ENCODE results near the gene SLC28A1.

Gene SLC28A1

GRCh38 chr15:84953726-84954125, 69.3 kb downstream of the SLC28A1 start:
- TF ChIP-seq CTCF (conservative IDR thresholded peaks at IDR 0.05; ENCODE audit: low read depth, low read length) = no peak
- no peak for DNase-seq (ENCODE audit: low read depth)
- H3K4me3 ChIP-seq (ENCODE audit: low read depth, low read length) = no peak overlapping the region

- TF ChIP-seq CTCF (conservative IDR thresholded peaks at IDR 0.05; ENCODE audit: low read depth, low read length) = peak; percentile 99
- peak overlapping the region; percentile 53 for H3K4me3 ChIP-seq (ENCODE audit: low read depth, low read length)
- peak; percentile 87 for DNase-seq (ENCODE audit: low read depth)
Measured at GRCh38 chr15:84955089-84955848, 70.8 kb downstream of the SLC28A1 start.

GRCh38 chr15:84956199-84956598, 71.7 kb downstream of the SLC28A1 start:
- TF ChIP-seq CTCF (conservative IDR thresholded peaks at IDR 0.05; ENCODE audit: low read depth, low read length) = no peak
- H3K4me3 ChIP-seq (ENCODE audit: low read depth, low read length) = no peak overlapping the region
- DNase-seq (ENCODE audit: low read depth) = no peak

GRCh38 chr15:84960391-84961113, 76.1 kb downstream of the SLC28A1 start:
- no peak overlapping the region for H3K4me3 ChIP-seq (ENCODE audit: low read depth, low read length)
- DNase-seq (ENCODE audit: low read depth) = no peak
- TF ChIP-seq CTCF (conservative IDR thresholded peaks at IDR 0.05; ENCODE audit: low read depth, low read length) = no peak

- DNase-seq (ENCODE audit: low read depth) = peak; percentile 55
- no peak for TF ChIP-seq CTCF (conservative IDR thresholded peaks at IDR 0.05; ENCODE audit: low read depth, low read length)
- no peak overlapping the region for H3K4me3 ChIP-seq (ENCODE audit: low read depth, low read length)
Measured at GRCh38 chr15:84961114-84961452, 76.6 kb downstream of the SLC28A1 start.

- no peak for TF ChIP-seq CTCF (conservative IDR thresholded peaks at IDR 0.05; ENCODE audit: low read depth, low read length)
- no peak overlapping the region for H3K4me3 ChIP-seq (ENCODE audit: low read depth, low read length)
- no peak for DNase-seq (ENCODE audit: low read depth)
Measured at GRCh38 chr15:84961707-84962106, 77.2 kb downstream of the SLC28A1 start.
